Measurements from ENCODE around the gene HPGDS. TPM values are rescaled to one million over a fixed set of nuclear protein-coding genes. Genes with fewer than 3 reads are reported as not detected.

Gene HPGDS
- total and polyA plus RNA-seq, 4 donors = 0.08 to 4.9 (median 0.18) TPM

DNA sequence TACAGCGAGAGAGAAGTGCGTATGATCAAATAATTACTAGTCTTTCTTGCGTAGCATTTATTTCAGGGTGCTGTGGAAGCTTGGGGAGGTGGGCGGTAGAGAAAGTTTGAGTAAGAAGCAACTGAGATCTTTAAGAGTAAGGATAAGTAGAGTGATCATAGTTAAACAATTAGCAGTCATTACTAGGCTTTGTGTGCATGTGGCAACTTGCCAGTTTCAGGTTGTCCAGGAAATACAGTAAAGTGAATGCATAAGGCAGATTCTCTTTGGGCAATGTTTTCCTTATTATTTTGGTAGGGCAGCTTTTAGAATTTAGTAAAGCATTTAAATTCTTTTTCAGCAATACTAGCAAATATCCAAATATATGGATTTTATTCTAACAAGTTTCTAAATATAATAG is 57.0 kb downstream of the HPGDS start:
- no peak for TF ChIP-seq TAF1 (conservative IDR thresholded peaks at IDR 0.05)
- TF ChIP-seq SP1 (IDR thresholded peaks at IDR 0.05) = no peak
- no peak overlapping the region for H3K4me3 ChIP-seq (ENCODE audit: low read depth in 1 of 3, low read length in 3 of 3)
- H3K4me1 ChIP-seq (ENCODE audit: control insufficient read depth in 4 of 4, insufficient read depth in 4 of 4, low read length in 3 of 4) = no peaks in the 10 kb centered on the region
- no peaks in the 10 kb centered on the region for H3K9me3 ChIP-seq (ENCODE audit: control insufficient read depth in 4 of 4, low read length in 3 of 4)
- no peaks in the 10 kb centered on the region for H3K27me3 ChIP-seq (ENCODE audit: control insufficient read depth in 4 of 4, insufficient read depth in 4 of 4, low read length in 3 of 4)
- no peak for DNase-seq (ENCODE audit: low spot score)
- H3K27ac ChIP-seq (ENCODE audit: low read depth in 1 of 2, low read length in 2 of 2) = no peak overlapping the region
- H3K36me3 ChIP-seq (ENCODE audit: control insufficient read depth in 4 of 4, insufficient read depth in 3 of 4, low read depth in 1 of 4, low read length in 3 of 4) = peaks cover 7 to 26% (median 19%) of the 10 kb centered on the region in 4 donors
- 97% methylated on average over 4 of the region's 4 CpGs for WGBS
- H3K9ac ChIP-seq (ENCODE audit: low read depth in 1 of 2, low read length in 2 of 2) = no peak overlapping the region

DNA sequence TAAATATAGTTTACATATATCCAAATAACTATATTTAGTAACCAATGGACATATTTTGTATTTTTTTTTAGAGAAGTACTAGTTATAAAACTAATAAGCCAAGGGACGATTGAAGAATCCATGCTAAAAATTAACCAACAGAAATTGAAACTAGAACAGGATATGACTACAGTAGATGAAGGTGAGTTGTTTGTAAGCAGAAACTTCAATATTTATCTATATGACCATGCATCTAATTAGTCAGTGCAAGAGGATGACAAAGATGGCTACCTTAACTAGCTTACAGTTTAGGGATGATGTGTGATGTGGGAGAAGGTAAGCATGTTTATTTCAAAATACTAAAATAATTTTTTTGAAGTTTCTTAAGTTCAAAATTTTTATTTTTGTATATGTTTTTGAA is 57.7 kb downstream of the HPGDS start:
- Histone ChIP-seq H3K36me3 (ENCODE audit: control insufficient read depth in 4 of 4, insufficient read depth in 3 of 4, low read depth in 1 of 4, low read length in 3 of 4) (peaks cover 7 to 28% (median 19%) of the 10 kb centered on the region in 4 donors), H3K27ac (ENCODE audit: low read depth in 1 of 2, low read length in 2 of 2) (no peak overlapping the region), H3K9ac (ENCODE audit: low read depth in 1 of 2, low read length in 2 of 2) (no peak overlapping the region), H3K4me3 (ENCODE audit: low read depth in 1 of 3, low read length in 3 of 3) (no peak overlapping the region), H3K4me1 (ENCODE audit: control insufficient read depth in 4 of 4, insufficient read depth in 4 of 4, low read length in 3 of 4) (no peaks in the 10 kb centered on the region), H3K27me3 (ENCODE audit: control insufficient read depth in 4 of 4, insufficient read depth in 4 of 4, low read length in 3 of 4) (no peaks in the 10 kb centered on the region), H3K9me3 (ENCODE audit: control insufficient read depth in 4 of 4, low read length in 3 of 4) (no peaks in the 10 kb centered on the region)
- TF ChIP-seq RAD21 (IDR thresholded peaks at IDR 0.05) = no peak
- TF ChIP-seq, protein P1, sequence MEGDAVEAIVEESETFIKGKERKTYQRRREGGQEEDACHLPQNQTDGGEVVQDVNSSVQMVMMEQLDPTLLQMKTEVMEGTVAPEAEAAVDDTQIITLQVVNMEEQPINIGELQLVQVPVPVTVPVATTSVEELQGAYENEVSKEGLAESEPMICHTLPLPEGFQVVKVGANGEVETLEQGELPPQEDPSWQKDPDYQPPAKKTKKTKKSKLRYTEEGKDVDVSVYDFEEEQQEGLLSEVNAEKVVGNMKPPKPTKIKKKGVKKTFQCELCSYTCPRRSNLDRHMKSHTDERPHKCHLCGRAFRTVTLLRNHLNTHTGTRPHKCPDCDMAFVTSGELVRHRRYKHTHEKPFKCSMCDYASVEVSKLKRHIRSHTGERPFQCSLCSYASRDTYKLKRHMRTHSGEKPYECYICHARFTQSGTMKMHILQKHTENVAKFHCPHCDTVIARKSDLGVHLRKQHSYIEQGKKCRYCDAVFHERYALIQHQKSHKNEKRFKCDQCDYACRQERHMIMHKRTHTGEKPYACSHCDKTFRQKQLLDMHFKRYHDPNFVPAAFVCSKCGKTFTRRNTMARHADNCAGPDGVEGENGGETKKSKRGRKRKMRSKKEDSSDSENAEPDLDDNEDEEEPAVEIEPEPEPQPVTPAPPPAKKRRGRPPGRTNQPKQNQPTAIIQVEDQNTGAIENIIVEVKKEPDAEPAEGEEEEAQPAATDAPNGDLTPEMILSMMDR (IDR thresholded peaks at IDR 0.05; ENCODE audit: low read depth, low read length, missing input control) = no peak
- TF ChIP-seq, protein P2, sequence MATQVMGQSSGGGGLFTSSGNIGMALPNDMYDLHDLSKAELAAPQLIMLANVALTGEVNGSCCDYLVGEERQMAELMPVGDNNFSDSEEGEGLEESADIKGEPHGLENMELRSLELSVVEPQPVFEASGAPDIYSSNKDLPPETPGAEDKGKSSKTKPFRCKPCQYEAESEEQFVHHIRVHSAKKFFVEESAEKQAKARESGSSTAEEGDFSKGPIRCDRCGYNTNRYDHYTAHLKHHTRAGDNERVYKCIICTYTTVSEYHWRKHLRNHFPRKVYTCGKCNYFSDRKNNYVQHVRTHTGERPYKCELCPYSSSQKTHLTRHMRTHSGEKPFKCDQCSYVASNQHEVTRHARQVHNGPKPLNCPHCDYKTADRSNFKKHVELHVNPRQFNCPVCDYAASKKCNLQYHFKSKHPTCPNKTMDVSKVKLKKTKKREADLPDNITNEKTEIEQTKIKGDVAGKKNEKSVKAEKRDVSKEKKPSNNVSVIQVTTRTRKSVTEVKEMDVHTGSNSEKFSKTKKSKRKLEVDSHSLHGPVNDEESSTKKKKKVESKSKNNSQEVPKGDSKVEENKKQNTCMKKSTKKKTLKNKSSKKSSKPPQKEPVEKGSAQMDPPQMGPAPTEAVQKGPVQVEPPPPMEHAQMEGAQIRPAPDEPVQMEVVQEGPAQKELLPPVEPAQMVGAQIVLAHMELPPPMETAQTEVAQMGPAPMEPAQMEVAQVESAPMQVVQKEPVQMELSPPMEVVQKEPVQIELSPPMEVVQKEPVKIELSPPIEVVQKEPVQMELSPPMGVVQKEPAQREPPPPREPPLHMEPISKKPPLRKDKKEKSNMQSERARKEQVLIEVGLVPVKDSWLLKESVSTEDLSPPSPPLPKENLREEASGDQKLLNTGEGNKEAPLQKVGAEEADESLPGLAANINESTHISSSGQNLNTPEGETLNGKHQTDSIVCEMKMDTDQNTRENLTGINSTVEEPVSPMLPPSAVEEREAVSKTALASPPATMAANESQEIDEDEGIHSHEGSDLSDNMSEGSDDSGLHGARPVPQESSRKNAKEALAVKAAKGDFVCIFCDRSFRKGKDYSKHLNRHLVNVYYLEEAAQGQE (IDR thresholded peaks at IDR 0.05) = no peak
- TF ChIP-seq, protein P3, sequence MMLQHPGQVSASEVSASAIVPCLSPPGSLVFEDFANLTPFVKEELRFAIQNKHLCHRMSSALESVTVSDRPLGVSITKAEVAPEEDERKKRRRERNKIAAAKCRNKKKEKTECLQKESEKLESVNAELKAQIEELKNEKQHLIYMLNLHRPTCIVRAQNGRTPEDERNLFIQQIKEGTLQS (IDR thresholded peaks at IDR 0.05) = no peak
- no peak for TF ChIP-seq HNF4G (IDR thresholded peaks at IDR 0.05)
- no peak for TF ChIP-seq HNF4A (conservative IDR thresholded peaks at IDR 0.05)
- TF ChIP-seq SP1 (IDR thresholded peaks at IDR 0.05) = no peak
- no peak for TF ChIP-seq EGR1 (IDR thresholded peaks at IDR 0.05; ENCODE audit: low read depth in 2 of 2)
- TF ChIP-seq, protein P4, sequence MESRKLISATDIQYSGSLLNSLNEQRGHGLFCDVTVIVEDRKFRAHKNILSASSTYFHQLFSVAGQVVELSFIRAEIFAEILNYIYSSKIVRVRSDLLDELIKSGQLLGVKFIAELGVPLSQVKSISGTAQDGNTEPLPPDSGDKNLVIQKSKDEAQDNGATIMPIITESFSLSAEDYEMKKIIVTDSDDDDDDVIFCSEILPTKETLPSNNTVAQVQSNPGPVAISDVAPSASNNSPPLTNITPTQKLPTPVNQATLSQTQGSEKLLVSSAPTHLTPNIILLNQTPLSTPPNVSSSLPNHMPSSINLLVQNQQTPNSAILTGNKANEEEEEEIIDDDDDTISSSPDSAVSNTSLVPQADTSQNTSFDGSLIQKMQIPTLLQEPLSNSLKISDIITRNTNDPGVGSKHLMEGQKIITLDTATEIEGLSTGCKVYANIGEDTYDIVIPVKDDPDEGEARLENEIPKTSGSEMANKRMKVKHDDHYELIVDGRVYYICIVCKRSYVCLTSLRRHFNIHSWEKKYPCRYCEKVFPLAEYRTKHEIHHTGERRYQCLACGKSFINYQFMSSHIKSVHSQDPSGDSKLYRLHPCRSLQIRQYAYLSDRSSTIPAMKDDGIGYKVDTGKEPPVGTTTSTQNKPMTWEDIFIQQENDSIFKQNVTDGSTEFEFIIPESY (IDR thresholded peaks at IDR 0.05) = no peak
- TF ChIP-seq, protein P5, sequence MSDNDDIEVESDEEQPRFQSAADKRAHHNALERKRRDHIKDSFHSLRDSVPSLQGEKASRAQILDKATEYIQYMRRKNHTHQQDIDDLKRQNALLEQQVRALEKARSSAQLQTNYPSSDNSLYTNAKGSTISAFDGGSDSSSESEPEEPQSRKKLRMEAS (IDR thresholded peaks at IDR 0.05) = no peak
- 86% methylated on average over 1 of the region's 1 CpG for WGBS
- no peak for DNase-seq (ENCODE audit: low spot score)

Measured in liver (tissue), 9 donors.